Fibroblast of peridontal ligament (primary cell): Measurements from ENCODE around the gene GCH1.
"Not testable (repeated sequence)": the region's sequence is repeated elsewhere in the genome, so short reads cannot be mapped to it uniquely, and the experiment has no call there.

Experiments used
- DNase-seq: peaks from one replicate; pipeline ENCODE4 v3.0.0-alpha.2; 2010; ENCODE audit errors: extremely low read depth

Gene GCH1, protein sequence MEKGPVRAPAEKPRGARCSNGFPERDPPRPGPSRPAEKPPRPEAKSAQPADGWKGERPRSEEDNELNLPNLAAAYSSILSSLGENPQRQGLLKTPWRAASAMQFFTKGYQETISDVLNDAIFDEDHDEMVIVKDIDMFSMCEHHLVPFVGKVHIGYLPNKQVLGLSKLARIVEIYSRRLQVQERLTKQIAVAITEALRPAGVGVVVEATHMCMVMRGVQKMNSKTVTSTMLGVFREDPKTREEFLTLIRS

GRCh38 chr14:54902521-54903420, at the start of gene GCH1:
GCH1 (minus strand) TSS chr14:54902826; CDS start chr14:54902663, 163 bp downstream.
- peak; percentile 27 for DNase-seq

DNA sequence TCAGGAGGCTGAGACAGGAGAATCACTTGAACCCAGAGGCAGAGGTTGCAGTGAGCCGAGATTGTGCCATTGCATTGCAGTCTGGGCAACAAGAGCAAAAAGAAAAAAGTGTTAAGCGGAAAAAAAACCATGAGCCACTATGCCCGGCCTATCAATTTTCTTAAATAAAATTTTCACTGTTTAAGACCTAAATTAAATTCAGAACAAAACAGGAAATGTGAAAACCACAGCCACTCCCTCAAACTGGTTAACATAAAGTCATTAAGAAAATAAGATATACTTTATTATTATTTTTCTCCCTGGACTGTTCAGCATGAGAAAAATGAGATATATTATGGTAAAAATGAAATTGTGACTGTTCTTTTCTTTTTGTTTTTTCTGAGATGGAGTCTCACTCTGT, 44.6 kb upstream of the GCH1 start:
- DNase-seq, result no peak

DNA sequence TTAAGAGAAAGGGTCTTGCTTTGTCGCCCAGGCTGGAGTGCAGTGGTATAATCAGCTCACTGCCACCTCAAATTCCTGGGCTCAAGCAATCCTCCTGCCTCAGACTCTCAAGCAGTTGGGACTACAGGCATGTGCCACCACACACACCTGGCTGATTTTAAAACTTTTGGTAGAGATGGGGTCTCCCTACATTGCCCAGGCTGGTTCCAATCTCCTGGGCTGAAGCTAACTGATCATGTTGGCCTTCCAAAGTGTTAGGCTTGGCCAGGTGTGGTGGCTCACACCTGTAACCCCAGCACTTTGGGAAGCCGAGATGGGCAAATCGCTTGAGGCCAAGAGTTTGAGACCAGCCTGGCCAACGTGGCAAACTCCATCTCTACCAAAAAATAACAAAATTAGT, 43.9 kb upstream of the GCH1 start:
- DNase-seq, result no peak

GRCh38 chr14:54944737-54945391, 42.2 kb upstream of the GCH1 start:
- no peak for DNase-seq

DNA sequence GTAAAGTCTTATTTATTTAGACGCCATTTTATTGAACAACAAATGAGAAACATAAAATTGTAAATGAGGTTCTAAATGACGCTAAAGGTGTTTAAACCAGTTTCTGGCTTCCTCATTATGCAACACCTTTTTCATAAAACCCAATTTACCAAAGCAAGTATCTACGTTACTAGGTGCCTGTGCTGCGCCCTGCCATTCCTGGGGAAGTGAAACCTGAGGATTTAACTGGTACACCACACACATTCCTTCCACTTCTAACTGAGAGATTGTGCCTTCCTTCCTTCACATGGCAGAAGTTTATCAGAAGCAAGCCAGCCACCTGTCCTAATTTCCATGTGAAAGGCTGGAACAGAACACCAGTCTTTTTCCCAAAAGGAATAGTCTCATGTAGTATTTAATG, 40.3 kb upstream of the GCH1 start:
- no peak for DNase-seq

GRCh38 chr14:54936816-54937215, 34.2 kb upstream of the GCH1 start:
- DNase-seq, result no peak

- DNase-seq, result peak; percentile 50
These were observed 33.3 kb upstream of the GCH1 start for GRCh38 chr14:54935958-54936357.

- DNase-seq, result no peak
These were observed 32.5 kb upstream of the GCH1 start for GRCh38 chr14:54935100-54935499.

GRCh38 chr14:54933006-54933405, 30.4 kb upstream of the GCH1 start:
- no peak for DNase-seq

- DNase-seq, result no peak
These were observed 29.1 kb upstream of the GCH1 start for GRCh38 chr14:54931598-54932340.

DNA sequence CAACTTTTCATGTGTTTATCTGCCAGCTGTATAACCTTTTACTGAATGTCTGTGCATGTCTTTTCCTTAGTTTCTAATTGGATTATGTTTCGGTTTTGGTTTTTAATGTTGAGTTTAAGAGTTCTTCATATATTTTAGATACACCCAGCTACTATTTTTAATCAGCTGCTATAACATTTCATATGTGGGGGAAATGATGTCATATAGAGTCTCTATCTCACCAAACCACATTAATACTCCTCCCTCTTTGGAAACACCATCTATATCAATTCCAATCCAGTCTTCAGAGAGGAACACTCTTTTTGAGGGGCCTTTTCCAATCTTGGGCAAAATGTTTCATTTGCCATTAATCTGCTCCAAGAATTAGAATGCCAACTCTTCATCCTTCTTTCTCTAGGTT, 28.5 kb upstream of the GCH1 start:
- DNase-seq, result no peak

GRCh38 chr14:54929556-54929955, 26.9 kb upstream of the GCH1 start:
- DNase-seq, result no peak

- no peak for DNase-seq
These were observed 25.6 kb upstream of the GCH1 start for GRCh38 chr14:54928216-54928615.

GRCh38 chr14:54927551-54927950, 24.9 kb upstream of the GCH1 start:
- DNase-seq, result no peak

DNA sequence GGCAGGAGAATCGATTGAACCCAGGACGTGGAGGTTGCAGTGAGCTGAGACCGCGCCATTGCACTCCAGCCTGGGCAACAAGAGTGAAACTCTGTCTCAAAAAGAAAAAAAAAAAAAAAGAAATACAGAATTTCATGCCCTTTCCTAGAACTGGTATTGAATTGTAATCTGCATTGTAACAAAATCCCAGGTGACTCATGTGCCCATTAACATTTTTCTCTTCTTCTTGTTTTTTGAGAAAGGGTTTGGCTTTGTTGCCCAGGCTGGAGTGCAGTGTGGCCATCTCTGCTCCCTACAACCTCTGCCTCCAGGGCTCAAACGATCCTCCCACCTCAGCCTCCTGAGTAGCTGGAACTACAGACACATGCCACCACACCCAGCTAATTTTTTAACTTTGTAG, 23.9 kb upstream of the GCH1 start:
- not testable (repeated sequence) for DNase-seq

DNA sequence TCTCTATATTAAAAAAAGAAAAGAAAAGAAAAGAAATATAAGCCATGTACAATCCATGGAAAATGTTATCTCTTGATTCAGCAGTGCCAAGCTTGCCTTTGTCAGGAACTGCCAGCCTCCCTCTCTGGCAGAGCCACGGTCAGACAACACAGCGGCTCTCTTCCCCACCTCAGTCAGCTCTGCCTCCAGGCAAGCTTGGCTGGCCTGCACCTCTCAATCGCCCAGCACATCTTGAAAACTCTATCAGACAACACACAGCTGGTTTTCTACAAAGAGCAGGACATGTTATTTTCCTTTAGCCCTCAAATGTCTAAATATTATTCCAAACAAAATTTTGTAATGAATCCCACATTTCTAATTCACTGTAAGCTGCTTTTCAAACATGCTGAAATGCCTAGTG, 20.0 kb upstream of the GCH1 start:
- DNase-seq, result peak; percentile 43

GRCh38 chr14:54920052-54920451, 17.4 kb upstream of the GCH1 start:
- no peak for DNase-seq

GRCh38 chr14:54919330-54919729, 16.7 kb upstream of the GCH1 start:
- no peak for DNase-seq

DNA sequence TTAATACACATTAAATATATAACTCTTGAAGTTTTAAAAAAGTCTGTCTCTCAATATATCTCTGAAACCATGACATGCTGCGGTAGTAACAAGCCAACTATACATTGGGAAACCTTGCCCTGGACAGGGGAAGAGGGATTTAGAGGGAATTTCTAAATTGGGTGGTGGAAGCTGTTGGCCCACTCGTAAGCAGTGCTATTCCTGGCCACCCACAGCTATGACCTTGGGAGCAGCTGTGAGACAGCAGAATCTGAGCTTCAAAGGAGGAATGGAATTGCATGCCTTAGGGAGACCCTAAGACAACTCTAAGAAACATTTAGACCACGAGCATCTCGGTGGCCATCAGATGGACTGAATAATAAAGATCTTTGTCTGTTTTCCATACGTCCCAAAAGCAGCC, 15.8 kb upstream of the GCH1 start:
- no peak for DNase-seq

- no peak for DNase-seq
These were observed 13.5 kb upstream of the GCH1 start for GRCh38 chr14:54916101-54916500.

- DNase-seq, result no peak
These were observed 7.4 kb upstream of the GCH1 start for GRCh38 chr14:54909817-54910558.
